ENCODE results near the gene KCNQ5.

The KCNQ5 gene

DNA sequence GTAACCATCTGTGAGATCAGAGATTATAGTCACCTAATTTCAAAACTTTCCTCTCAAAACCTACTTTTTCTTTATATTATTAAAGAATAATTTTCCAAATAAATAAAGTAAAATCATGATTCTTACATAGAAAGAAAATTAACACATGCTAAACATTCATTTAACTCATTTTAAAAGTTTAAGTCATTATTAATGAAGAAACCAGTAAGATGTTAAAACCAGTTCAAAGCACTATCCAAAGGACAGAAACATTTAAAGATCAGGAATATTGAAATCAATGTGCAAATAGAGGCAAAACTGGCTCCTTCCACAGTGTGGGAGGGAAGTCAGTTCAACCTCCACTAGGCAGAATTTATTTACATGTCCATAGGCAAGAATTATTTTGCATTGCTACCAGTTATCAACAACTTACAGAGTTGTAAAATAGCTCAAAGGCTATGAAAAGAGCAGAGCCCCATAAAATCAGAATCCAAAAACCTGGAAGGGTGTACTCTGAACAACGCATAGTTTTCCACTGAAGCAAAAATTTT lies 456.5 kb downstream of the KCNQ5 start:
- DNase-seq: no peak

DNA sequence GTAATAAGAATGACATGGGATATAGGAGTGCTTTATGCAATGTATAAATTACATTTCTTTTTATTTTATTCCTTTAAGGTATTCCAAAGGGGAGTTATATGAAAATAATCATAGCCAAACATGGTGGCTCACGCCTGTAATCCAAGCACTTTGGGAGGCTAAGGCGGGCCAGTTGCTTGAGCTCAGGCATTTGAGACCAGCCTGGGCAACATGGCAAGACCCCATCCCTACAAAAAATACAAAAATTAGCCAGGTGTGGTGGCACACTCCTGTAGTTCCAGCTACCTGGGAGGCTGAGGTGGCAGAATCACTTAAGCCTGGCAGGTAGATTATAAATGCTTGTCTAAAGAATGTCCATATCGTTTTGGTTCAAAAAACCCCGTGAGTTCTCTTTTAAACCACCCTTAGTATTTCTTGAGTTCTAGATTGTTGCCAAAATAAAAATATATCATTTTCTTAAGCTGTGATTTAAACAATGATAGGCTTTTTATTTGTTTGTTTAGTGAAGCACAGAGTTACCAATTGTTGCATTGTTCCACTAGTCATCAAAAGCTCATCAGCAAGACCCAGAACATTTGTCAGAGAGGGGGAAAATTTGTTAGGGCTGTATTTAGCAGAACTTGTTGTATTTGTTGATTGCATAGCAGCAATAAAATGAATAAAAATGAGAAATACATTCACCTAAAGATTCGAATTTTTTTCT lies 457.2 kb downstream of the KCNQ5 start:
- DNase-seq: no peak

DNA sequence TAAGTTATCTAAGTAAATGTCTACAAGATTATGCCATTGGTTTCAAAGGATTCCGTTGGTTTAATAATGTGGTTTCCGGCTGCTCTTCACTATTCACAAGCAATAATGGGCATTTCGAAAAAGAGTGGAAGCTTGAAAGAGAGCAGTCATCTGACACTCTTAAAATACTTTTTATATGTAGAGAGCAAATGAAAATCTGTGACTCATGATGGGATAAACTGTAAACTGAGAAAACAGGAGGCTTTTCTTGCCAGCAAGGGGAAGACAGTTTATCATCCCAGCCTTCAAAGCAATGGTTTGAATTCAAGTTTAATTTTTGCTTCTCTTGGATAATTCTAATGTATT lies 457.7 kb downstream of the KCNQ5 start:
- no peak for DNase-seq

DNA sequence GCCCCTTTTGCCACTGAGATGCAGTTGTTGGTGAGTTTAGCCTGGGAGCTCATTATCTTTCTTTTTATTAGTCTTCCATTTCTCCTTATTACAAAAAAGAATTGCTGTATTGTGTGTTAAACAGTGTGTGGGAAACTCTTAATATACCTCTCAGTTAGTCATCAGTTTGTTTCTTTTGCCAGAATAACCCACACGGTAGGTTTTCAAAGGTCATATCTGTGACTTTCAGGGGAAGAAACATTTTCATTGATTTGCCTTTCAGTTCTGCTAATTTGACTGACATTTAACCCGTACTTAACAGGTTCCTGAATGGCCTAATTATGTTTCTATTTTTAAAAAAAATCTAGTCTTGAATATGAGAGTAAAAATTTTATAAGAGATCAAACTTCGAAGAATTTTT lies 458.1 kb downstream of the KCNQ5 start:
- no peak for DNase-seq

DNA sequence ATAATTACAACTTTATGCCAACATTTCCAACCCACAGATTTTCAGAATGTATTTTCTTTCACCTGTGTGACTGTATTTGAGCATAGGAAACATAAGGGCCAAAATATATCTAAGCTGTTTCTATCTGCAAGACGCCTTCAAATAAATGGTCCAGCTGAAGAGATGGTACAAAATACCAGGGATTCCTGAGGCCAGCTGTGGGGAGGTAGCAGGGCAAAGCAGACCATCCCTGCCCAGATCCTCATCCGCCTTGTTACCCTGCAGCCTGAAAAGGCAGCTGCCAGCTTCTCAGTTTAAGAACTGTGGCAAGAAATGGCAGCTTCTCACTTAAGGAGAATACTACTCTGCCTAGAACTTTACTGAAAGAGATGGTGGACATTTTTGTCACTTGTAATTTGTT lies 460.1 kb downstream of the KCNQ5 start:
- no peak for DNase-seq

DNA sequence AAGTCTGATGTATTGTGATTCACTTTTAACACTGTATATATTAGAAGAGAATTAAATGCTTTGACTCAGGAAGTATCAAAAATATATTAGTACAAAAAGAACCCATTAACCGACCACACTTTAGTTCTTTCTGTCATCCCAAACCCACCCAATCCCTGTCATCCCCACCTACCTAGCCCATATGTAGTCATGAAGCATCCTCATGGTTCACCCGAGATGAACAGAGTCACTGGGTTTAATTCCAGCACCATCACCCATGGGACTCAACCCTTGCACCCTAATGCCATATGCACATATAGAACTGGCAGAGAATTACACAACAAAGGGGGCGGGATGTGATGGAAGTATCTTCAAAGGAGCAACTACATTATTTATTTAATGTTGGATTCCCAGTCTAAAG lies 462.0 kb downstream of the KCNQ5 start:
- DNase-seq: no peak

DNA sequence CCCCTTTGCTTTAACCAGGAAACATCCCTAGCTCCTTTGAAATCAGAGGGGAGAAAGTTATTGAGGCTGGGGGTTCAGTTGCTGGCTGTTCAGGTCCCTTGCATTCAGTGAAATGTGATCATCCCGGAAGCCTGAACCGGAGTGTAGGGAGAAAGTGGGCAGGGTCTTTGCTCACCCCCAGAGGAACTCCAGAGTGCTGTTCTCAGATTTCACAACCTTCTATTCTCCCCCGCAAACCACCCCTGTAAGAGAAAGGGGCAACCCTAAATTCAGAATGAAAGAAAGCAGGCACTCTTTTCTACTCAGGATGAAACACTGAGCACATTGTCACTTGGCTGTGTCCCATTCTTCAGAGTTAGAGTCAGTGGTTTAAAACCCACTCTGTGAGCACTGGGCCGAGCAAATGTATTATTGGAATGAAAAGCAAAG lies 463.6 kb downstream of the KCNQ5 start:
- DNase-seq: no peak

DNA sequence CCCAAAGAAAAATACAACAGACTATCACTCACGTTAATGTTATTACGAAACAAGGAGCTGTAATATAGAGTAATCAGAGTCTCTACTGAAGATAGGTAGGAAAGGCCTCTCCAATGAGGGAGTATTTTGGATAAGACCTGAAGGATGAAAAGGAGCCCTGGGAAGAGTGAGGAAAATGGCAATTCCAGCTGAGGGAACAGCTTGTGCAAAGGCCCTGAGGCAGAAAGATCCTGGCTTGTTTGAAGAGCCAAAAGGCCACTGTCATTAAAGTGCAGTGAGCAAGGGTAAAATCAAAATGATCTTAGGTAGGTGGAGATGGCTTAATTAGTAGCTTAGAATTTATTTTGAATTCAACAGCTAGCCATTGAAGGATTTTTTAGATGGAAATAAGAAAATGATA lies 464.9 kb downstream of the KCNQ5 start:
- no peak for DNase-seq

DNA sequence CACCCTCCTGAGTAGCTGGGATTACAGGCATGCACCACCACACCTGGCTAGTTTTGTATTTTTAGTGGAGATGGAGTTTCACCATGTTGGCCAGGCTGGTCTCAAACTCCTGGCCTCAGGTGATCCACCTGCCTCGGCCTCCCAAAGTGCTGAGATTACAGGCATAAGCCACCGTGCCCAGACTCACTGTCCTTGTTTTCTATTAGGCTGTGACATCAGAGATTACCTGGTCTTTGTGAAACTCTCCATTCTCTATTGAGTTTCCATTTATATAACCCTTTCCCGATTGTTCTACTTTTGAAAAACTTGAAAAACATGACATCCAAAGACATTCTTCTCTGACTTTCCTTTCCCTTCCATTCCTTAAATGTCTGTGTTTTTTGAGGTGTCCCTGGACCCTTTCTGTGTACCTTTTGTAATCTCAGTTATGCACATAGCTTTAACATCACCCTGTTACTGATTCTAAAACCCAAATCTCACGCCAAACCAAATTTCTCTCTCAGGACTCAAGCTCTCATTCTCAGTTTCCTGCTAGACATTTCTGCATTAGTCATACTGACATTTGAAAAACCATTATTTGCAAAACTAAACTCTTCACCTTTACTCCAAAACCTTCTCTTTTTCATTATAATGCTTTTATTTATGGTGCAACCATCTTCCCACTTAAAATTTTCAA lies 466.4 kb downstream of the KCNQ5 start:
- DNase-seq: no peak

DNA sequence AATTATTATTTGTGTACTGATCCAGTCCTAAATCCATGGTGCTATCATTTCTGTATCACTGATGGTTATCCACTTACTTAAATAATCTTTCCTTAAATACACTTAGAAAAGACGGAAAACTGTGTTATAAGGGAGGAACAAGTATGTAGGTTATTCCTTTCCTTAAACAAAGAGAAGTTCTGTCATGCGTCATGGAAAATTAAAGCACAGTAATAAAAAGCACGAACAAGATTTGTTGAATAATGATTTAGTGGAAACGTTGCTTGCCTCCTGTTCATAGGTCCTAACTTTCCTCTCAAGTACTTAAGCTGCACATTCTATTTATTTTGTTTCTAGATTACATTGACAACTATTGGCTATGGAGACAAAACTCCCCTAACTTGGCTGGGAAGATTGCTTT lies 483.1 kb downstream of the KCNQ5 start:
- no peak for DNase-seq

DNA sequence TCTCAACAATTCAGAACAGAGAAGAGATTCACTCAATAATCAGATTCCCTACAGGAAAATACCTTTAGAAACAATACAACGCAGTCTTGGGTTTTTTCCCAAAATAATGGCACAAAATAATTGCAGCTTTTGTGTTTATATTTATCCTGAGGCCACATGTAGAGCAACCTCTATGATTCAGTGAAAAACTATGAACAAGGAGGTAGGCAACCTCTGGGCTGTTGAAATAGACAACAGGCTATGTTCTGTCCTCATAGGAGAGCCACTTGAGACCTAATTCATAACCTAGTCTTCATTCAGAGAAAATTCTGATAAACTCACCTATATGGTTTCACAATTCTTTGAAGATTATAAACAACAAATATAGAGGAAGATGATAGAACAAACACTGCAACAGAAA lies 485.2 kb downstream of the KCNQ5 start:
- DNase-seq: no peak

DNA sequence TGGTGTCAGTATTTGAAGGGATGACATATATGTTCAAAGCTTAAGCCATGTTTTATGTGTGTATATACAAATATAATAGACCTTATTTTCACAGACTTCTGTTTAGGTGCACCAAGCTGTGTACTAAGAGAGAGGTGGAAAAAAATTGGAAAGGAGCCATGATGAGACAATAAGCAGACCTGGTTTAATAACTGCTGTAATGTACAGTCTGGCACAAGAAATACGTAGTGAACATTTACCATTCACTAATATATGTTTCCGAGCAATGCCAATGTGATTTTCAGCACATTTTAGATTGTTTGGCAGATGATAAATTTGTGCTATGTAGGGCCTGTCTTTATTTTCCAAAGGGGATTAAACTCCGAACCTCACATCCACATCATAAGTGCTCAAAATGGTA lies 487.1 kb downstream of the KCNQ5 start:
- no peak for DNase-seq

DNA sequence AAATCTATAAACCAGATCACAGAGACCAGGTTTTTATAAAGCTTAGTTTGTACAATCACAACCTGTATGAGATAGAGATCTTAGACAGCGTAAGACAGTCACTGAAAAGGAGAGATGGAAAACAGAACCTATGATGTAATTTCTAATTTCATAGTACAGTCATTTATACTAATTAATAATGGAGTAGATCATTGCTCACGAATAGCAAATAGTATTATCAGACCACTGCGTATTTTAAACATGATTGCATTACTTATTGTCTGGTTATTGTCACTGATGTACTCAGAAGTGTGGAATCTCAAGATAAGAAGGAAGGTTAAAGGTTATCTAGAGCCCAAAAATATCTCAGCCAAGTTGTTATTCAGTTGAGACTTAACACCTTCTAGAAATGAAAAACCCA lies 487.8 kb downstream of the KCNQ5 start:
- no peak for DNase-seq

DNA sequence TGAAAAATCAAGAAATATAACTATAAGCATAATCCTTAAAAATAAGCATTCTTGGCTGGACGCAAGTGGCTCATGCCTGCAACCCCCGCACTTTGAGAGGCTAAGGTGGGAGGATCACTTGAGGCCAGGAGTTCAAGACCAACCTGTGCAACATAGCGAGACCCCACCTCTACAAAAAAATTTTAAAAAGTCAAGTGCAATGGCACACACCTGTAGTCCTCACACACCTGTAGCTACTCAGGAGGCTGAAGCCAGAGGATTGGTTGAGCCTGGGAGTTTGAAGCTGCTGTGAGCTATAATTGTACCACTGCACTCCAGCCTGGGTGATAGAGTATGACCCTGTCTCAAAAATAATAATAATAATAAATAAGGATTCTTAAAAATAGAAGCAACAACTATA lies 494.5 kb downstream of the KCNQ5 start:
- no peak for DNase-seq

DNA sequence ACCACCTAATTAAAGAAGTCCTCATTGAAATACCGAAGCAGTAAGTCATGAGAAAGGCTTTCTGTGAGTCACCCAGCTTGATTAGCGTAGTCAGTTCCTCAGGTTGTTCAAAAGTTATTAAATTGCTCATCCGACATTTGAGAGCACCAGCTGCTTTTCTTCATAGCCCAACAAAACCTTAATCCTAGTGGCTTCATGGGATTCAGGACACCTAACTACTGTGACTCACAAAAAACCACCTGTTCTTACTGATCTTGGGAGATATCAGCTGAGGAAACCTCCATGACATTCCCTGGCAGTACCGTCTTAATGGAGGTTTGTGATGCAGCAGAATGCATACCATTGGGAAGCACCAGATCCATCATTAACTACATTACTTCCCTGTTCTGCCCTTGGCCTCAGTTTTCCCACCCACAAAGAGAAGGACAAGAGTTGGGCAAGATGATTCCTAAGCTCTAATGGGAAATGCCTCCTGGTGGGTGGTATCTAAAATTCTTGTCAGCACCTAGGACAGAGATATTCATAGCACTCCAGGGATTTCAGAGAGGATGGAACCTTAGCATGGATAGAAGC lies 499.6 kb downstream of the KCNQ5 start:
- DNase-seq: no peak

DNA sequence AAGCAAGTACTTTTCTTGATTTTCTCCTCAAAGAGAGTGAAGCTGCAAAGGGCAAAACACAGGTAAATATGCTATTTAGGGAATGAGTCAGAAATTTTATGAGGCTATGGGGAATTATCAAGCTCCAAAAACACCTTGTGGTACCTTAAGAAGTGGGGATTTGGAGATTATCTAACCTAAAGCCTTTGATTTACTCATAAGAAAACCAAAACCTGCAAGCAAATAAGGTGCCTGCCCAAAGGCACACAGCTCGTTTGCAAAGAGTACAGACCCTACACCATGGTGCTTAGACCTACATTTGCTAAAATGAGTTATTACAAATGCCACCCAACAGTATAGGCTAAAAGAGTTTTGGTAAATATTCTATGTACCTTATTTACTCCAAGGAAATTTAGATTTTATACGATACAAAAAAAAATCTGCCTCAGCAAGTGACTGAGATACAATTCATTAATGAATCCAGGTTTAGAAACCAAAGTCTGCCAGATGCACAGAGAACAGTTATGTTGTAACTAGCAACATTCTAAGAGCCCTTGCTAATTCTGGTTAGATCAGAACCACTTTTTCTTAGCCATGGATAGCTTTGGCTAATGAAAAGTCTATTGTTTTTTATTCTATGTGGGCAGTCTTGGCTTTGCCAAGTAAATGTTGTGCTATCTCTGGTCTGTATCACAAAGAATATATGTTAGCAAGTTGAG lies 501.9 kb downstream of the KCNQ5 start:
- DNase-seq: no peak

DNA sequence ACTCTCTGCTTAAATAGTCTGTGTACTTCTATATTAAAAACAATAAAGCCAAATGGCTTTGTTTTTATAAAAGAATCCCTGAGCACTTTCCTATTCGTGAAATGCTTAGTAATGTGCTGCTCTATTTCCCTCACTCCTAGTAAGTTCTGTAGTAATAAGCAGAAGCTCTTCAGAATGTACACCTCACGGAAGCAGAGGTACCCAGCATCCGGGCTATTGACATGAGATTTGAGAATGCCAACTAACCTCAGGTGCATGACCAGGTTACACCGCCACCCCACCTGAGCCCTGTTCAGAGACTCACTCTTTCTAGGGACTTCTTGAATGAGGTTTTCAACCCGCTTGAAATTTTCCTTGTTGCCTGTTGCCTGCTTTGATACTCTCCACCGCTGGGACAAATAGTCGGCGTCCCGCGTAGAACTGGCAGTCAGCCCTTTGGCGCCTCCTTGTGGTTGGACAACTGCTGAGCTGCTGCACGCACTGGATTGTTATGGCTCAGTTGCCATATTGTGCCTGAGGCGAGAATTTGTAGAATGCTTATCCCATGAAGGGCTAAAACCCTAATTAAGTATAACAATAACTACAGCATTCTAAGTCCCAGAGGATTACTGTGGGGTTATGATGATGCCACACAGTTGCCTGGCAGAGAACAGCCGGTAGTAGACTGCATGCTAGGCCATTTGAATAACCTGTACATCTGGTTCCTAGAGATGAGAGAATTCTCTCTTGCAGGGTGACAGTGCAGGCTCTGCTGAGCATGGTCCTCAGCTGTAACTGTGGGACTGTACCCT lies 508.0 kb downstream of the KCNQ5 start:
- DNase-seq: peak; percentile 45

DNA sequence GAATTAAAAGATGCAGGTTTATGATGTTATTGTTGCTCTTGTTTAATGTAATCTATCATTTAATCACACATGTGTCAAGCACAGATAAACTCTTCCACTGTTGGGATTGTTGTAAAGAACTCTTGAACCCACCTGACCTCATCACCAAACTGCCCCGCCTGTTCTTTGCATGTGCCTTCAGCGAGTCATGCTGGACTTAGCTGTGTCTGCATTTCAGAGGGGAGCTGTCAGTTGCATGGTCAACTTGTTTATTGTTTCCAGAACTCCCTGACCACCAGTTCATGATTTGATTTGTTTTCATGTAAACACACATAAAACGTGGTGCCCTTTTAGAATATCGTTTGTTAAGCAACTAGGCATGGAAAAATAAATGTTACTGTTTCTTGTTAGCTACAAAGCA lies 509.8 kb downstream of the KCNQ5 start:
- no peak for DNase-seq

DNA sequence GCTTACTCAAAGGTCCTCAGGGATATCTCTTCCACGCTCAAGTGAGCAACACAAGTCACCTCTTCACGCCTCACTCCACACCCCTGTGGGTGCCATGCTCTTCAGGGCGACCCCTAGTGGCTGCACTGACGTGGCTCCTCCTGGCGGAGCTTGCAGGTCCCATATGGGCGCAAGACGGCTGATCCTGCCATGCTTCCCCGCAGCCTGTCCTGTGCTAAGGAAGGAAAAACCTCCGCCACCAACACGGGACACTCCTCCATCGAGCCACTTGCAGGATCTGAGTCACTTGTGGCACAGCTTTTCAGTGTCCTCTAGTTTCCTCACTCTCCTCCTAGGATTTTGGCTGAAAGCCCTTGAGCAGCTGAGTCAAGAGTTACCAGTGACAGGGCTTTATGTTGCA lies 512.7 kb downstream of the KCNQ5 start:
- DNase-seq: no peak

DNA sequence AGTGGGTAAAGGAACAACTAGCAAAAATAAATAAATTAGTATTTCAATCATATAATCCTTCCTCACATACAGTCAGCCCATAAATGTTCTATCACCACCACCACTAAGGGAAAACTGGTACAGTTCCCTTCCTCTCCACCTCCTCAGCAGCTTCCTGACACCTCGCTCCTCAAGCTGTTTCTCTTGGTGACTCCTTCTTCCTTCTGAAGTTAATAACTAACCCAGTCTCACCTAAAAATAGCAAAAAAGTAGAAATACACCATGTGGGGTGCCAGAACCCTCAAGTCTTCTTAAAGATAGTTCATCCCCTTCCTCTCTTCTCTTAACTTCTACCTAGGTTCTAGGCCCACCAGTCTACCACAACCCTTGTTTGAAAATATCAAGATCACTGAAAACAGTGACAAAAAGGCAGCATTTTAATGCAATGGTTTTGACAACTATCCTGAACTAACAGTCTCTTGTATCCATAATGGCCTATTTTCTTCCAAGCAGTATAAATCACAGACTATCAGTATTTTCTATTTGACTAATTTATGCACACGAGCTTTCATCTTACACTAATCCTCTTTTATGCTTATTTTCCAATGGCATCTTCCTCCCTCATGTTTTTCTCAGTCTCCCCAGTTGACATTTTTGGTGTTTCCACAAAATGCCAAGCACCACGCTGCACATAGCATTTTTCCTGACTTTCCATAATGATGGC lies 518.0 kb downstream of the KCNQ5 start:
- DNase-seq: no peak

DNA sequence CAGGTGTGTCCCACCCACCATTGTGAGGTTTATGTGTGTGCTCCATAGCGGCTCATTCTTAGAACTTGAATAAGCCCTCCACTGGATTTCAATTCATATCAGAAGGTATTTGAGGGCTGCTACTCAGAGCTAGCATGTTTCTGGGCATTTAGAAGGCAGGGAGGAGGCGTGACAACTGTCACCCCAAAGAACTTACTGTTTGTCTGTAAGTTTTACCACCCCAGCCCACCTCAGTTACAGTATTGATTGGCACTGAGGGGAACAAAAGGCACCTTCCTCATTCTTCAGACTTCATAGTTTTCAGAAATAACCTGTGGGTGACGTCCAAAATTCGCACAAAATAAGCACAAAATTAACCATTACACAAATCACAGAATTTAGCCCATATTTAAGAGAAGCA lies 521.7 kb downstream of the KCNQ5 start:
- DNase-seq: no peak

DNA sequence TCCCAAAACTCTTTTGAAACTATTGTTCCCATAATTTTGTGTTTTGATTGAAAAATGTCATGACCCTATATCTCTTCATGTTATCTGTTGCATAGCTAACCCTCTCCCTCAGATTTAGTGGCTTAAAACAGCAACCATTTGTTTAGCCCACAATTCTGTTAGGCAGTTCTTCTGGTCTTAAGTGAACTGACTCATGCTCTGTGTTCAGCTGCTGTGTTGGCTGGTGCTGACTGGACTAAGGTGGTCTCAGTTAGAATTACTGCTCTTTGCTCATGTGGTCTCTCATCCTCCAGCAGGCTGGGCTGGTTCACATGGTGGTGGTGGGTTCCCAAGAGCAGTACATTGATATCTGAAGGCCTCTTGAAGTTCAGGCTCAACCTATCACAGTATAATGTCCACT lies 522.7 kb downstream of the KCNQ5 start:
- no peak for DNase-seq

Data from NCI-H446 treated with DMSO at 0.1 percent for 48 hours (cell line).